HEK293 (cell line): Measurements from ENCODE around the gene SUGP1.

Experiments used
- CTCF ChIA-PET: fragments of 350-600 bp; formaldehyde crosslinking; extraction: SDS; loops from one replicate; lab custom pipeline; 2021; ENCODE audit warnings: antibody characterized with exemption; lab: Yijun Ruan, JAX
- POLR2A ChIA-PET: fragments of 300-600 bp; formaldehyde crosslinking; extraction: SDS; loops from one replicate; lab custom pipeline; 2020; ENCODE audit warnings: antibody characterized with exemption, inconsistent platforms; lab: Yijun Ruan, JAX
- H3K27ac ChIP-seq: fragments of 200-500 bp; sonication (Bioruptor generic); 2 replicates; pipeline ENCODE4 v1.5.1; 2014; ENCODE audit warnings: low read depth, low read length, control low read depth, inconsistent platforms; ENCODE audit errors: extremely low read depth
- H3K36me3 ChIP-seq, 2 experiments: fragments of 200-500 bp in 1 of 2; sonication (Bioruptor generic) in 1 of 2; 1 replicate in 1 of 2; 2 replicates in 1 of 2; pipeline ENCODE4 v1.5.1; 2014 to 2017; ENCODE audit warnings: inconsistent platforms in 2 of 2, low read length in 2 of 2; ENCODE audit not compliant: control insufficient read depth in 2 of 2, insufficient read depth in 1 of 2
- H3K4me1 ChIP-seq: fragments of 200-500 bp; sonication (Bioruptor generic); 2 replicates; pipeline ENCODE4 v1.5.1; 2014; ENCODE audit warnings: mild to moderate bottlenecking, low read length, inconsistent platforms; ENCODE audit not compliant: control insufficient read depth, insufficient read depth
- H3K4me3 ChIP-seq: 2 replicates; pipeline ENCODE4 v1.5.1; 2011; ENCODE audit warnings: low read depth, mild to moderate bottlenecking, control low read depth, low read length, moderate library complexity
- H3K9me3 ChIP-seq: fragments of 200-500 bp; sonication (Bioruptor generic); 2 replicates; pipeline ENCODE4 v1.5.1; 2014; ENCODE audit warnings: low read depth, low read length, inconsistent platforms; ENCODE audit not compliant: control insufficient read depth, insufficient read depth
- GFI1B ChIP-seq: fragments of 450-650 bp; formaldehyde crosslinking; IDR thresholded peaks from 2 replicates; pipeline ENCODE4 v1.5.1; 2016; ENCODE audit warnings: missing biosample characterization, missing genetic modification characterization
- GLI4 ChIP-seq: fragments of 450-650 bp; formaldehyde crosslinking; IDR thresholded peaks from 2 replicates; pipeline ENCODE4 v1.5.1; 2016; ENCODE audit warnings: missing biosample characterization, missing genetic modification characterization
- GLIS2 ChIP-seq: fragments of 450-650 bp; formaldehyde crosslinking; IDR thresholded peaks from 2 replicates; pipeline ENCODE4 v1.5.1; 2016; ENCODE audit warnings: missing biosample characterization, missing genetic modification characterization
- KLF1 ChIP-seq: fragments of 450-650 bp; formaldehyde crosslinking; IDR thresholded peaks from 2 replicates; pipeline ENCODE4 v1.5.1; 2016; ENCODE audit warnings: missing biosample characterization, missing genetic modification characterization
- MYNN ChIP-seq: fragments of 450-650 bp; formaldehyde crosslinking; IDR thresholded peaks from 2 replicates; pipeline ENCODE4 v1.5.1; 2016; ENCODE audit warnings: missing biosample characterization, missing genetic modification characterization, borderline replicate concordance
- ZBTB48 ChIP-seq: fragments of 450-650 bp; formaldehyde crosslinking; IDR thresholded peaks from 2 replicates; pipeline ENCODE4 v1.5.1; 2016; ENCODE audit warnings: missing biosample characterization, missing genetic modification characterization
- ZFP69B ChIP-seq: fragments of 450-650 bp; formaldehyde crosslinking; IDR thresholded peaks from 2 replicates; pipeline ENCODE4 v1.5.1; 2016; ENCODE audit warnings: missing biosample characterization, missing genetic modification characterization
- ZNF10 ChIP-seq: fragments of 450-650 bp; formaldehyde crosslinking; IDR thresholded peaks from 2 replicates; pipeline ENCODE4 v1.5.1; 2017; ENCODE audit warnings: missing biosample characterization, missing genetic modification characterization
- ZNF175 ChIP-seq: fragments of 450-650 bp; formaldehyde crosslinking; IDR thresholded peaks from 2 replicates; pipeline ENCODE4 v1.5.1; 2016; ENCODE audit warnings: missing biosample characterization, missing genetic modification characterization
- ZNF248 ChIP-seq: fragments of 450-650 bp; formaldehyde crosslinking; IDR thresholded peaks from 2 replicates; pipeline ENCODE4 v1.5.1; 2017; ENCODE audit warnings: missing biosample characterization, missing genetic modification characterization
- ZNF274 ChIP-seq, 2 experiments: fragments of 200-500 bp in 1 of 2; fragments of 450-650 bp in 1 of 2; sonication (Bioruptor generic) in 1 of 2; formaldehyde crosslinking in 1 of 2; IDR thresholded peaks; 2 replicates each; pipeline versions ENCODE4 v1.5.1 to v1.6.1; 2014 to 2016; ENCODE audit warnings: borderline replicate concordance in 1 of 2, inconsistent platforms in 1 of 2, low read length in 1 of 2, missing biosample characterization in 1 of 2, missing genetic modification characterization in 1 of 2
- ZNF366 ChIP-seq: fragments of 450-650 bp; formaldehyde crosslinking; conservative IDR thresholded peaks from 2 replicates; pipeline ENCODE4 v1.5.1; 2016; ENCODE audit warnings: missing biosample characterization, missing genetic modification characterization
- ZNF394 ChIP-seq: fragments of 450-650 bp; formaldehyde crosslinking; IDR thresholded peaks from 2 replicates; pipeline ENCODE4 v1.5.1; 2016; ENCODE audit warnings: missing biosample characterization, missing genetic modification characterization, mild to moderate bottlenecking, moderate library complexity, borderline replicate concordance
- ZNF510 ChIP-seq: fragments of 450-650 bp; formaldehyde crosslinking; IDR thresholded peaks from 2 replicates; pipeline ENCODE4 v1.5.1; 2018; ENCODE audit warnings: mild to moderate bottlenecking, missing genetic modification characterization, missing biosample characterization; ENCODE audit not compliant: insufficient replicate concordance
- ZNF529 ChIP-seq: fragments of 450-650 bp; formaldehyde crosslinking; IDR thresholded peaks from 2 replicates; pipeline ENCODE4 v1.5.1; 2017; ENCODE audit warnings: missing genetic modification characterization, missing biosample characterization; ENCODE audit not compliant: insufficient replicate concordance
- ZNF558 ChIP-seq: fragments of 450-650 bp; formaldehyde crosslinking; IDR thresholded peaks from 2 replicates; pipeline ENCODE4 v1.5.1; 2016; ENCODE audit warnings: missing biosample characterization, missing genetic modification characterization
- ZNF561 ChIP-seq: fragments of 450-650 bp; IDR thresholded peaks from 2 replicates; pipeline ENCODE4 v1.5.1; 2018; ENCODE audit warnings: missing biosample characterization, missing genetic modification characterization, borderline replicate concordance
- ZNF624 ChIP-seq: fragments of 450-650 bp; formaldehyde crosslinking; IDR thresholded peaks from 2 replicates; pipeline ENCODE4 v1.5.1; 2017; ENCODE audit warnings: missing biosample characterization, missing genetic modification characterization
- ZNF654 ChIP-seq: fragments of 450-650 bp; formaldehyde crosslinking; IDR thresholded peaks from 2 replicates; pipeline ENCODE4 v1.5.1; 2016; ENCODE audit warnings: low read depth, missing biosample characterization, missing genetic modification characterization
- ZNF658 ChIP-seq: fragments of 450-650 bp; formaldehyde crosslinking; IDR thresholded peaks from 2 replicates; pipeline ENCODE4; 2016; ENCODE audit warnings: missing biosample characterization, missing genetic modification characterization
- ZNF76 ChIP-seq: fragments of 450-650 bp; formaldehyde crosslinking; IDR thresholded peaks from 2 replicates; pipeline ENCODE4; 2016; ENCODE audit warnings: low read depth, missing biosample characterization, missing genetic modification characterization, borderline replicate concordance
- ZSCAN16 ChIP-seq: fragments of 450-650 bp; formaldehyde crosslinking; IDR thresholded peaks from 2 replicates; pipeline ENCODE4 v1.5.1; 2016; ENCODE audit warnings: missing biosample characterization, missing genetic modification characterization
- TF ChIP-seq, protein P1 (sequence below): fragments of 450-650 bp; formaldehyde crosslinking; optimal IDR thresholded peaks from 2 replicates; pipeline ENCODE3; 2016; ENCODE audit warnings: missing biosample characterization, mild to moderate bottlenecking, missing genetic modification characterization
- TF ChIP-seq, protein P2 (sequence below): fragments of 450-650 bp; formaldehyde crosslinking; IDR thresholded peaks from 2 replicates; pipeline ENCODE4 v1.5.1; 2016; ENCODE audit warnings: missing biosample characterization, missing genetic modification characterization
- TF ChIP-seq, protein P3 (sequence below): fragments of 450-650 bp; formaldehyde crosslinking; IDR thresholded peaks from 2 replicates; pipeline ENCODE4 v1.5.1; 2016; ENCODE audit warnings: missing biosample characterization, missing genetic modification characterization
- TF ChIP-seq, protein P4 (sequence below): fragments of 450-650 bp; formaldehyde crosslinking; IDR thresholded peaks from 2 replicates; pipeline ENCODE4 v1.5.1; 2016; ENCODE audit warnings: missing biosample characterization, missing genetic modification characterization, low read depth

SUGP1 gene

DNA sequence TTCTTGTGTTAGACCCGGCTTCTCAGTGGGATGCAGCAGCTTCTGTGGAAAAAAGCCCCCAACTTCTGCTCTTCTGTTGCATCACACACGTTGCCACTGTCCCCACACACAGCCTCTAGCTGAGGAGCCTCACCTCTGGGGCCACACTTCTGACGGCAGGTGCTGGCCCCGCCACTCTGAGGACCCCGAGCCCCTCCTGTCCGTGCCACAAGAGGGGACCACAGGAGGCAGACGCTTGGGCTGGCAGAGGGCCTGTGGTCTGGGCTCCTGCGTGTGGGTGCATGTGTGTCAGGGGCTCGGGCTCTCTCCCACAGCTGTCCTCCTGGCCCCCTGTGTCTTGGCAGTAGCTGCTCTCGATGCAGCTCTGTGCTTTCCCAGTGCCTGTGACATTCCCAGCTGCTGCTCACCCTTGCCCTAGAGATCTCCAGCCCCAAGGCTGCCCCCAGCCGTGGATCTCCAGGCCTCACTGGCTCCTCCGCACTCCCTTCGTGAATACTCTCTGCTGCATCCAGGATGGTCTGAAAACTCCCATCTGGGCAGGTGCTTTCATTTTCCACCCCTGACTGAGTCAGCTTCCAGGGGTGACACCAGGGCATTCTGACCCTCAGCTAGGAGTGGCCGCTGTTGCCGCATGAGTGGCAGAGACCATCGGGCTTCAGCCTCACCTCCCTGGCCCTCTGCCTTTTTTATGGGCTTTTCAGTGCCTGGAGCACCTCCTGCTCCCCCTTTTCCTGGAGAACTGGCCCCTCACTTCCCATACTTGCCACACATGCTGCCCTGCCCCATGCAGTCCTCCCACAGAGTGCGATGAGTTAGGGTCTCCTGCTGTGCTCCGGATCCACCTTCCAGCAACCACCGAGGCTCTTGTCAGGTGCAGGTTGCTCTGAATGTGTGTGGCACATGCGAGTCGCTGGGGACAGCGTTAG lies 14.0 kb upstream of the SUGP1 start:
- H3K27ac ChIP-seq = no peak overlapping the region
- no peak for TF ChIP-seq ZNF76 (tag by site-specific recombination)
- no peak for TF ChIP-seq ZNF366 (tag by site-specific recombination)
- no peak for TF ChIP-seq MYNN (tag by site-specific recombination)
- TF ChIP-seq, protein P1, sequence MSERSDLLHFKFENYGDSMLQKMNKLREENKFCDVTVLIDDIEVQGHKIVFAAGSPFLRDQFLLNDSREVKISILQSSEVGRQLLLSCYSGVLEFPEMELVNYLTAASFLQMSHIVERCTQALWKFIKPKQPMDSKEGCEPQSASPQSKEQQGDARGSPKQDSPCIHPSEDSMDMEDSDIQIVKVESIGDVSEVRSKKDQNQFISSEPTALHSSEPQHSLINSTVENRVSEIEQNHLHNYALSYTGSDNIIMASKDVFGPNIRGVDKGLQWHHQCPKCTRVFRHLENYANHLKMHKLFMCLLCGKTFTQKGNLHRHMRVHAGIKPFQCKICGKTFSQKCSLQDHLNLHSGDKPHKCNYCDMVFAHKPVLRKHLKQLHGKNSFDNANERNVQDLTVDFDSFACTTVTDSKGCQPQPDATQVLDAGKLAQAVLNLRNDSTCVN = no peak
- TF ChIP-seq ZNF624 (tag by site-specific recombination) = no peak
- TF ChIP-seq ZSCAN16 (tag by site-specific recombination) = no peak
- no peak for TF ChIP-seq GLI4 (tag by site-specific recombination)
- TF ChIP-seq ZNF558 = no peak
- TF ChIP-seq ZNF654 (tag by site-specific recombination) = no peak
- TF ChIP-seq GFI1B (tag by site-specific recombination) = no peak
- TF ChIP-seq ZNF175 (tag by site-specific recombination) = no peak
- no peak for TF ChIP-seq ZNF274 (IDR thresholded peaks at IDR 0.05; ENCODE audit: low read length)
- TF ChIP-seq ZNF274 (tag by site-specific recombination; IDR thresholded peaks at IDR 0.05; ENCODE audit: borderline replicate concordance) = no peak
- TF ChIP-seq ZNF561 (tag by site-specific recombination) = no peak
- TF ChIP-seq KLF1 (tag by site-specific recombination) = no peak
- TF ChIP-seq ZNF529 (tag by site-specific recombination) = no peak
- no peak for TF ChIP-seq ZNF510 (tag by site-specific recombination)
- TF ChIP-seq, protein P2, sequence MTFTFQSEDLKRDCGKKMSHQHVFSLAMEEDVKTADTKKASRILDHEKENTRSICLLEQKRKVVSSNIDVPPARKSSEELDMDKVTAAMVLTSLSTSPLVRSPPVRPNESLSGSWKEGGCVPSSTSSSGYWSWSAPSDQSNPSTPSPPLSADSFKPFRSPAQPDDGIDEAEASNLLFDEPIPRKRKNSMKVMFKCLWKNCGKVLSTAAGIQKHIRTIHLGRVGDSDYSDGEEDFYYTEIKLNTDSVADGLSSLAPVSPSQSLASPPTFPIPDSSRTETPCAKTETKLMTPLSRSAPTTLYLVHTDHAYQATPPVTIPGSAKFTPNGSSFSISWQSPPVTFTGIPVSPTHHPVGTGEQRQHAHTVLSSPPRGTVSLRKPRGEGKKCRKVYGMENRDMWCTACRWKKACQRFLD (tag by site-specific recombination) = no peak
- TF ChIP-seq ZNF248 = no peak
- TF ChIP-seq GLIS2 = no peak
- ChIA-PET CTCF (interaction anchor here (0.6 to 2.4 kb wide), 4 partner anchors 8 to 72 kb away, joined by 3 to 17 read pairs (median 4); no protein-coding TSS in a partner anchor), POLR2A (interaction anchor here (0.6 kb wide), 1 partner anchor 23 kb away, joined by 13 read pairs; no protein-coding TSS in a partner anchor)
- no peak overlapping the region for H3K4me3 ChIP-seq
- peaks cover 17 to 83% of the 10 kb centered on the region in 2 experiments for H3K36me3 ChIP-seq
- no peaks in the 10 kb centered on the region for H3K4me1 ChIP-seq
- H3K9me3 ChIP-seq = no peaks in the 10 kb centered on the region

DNA sequence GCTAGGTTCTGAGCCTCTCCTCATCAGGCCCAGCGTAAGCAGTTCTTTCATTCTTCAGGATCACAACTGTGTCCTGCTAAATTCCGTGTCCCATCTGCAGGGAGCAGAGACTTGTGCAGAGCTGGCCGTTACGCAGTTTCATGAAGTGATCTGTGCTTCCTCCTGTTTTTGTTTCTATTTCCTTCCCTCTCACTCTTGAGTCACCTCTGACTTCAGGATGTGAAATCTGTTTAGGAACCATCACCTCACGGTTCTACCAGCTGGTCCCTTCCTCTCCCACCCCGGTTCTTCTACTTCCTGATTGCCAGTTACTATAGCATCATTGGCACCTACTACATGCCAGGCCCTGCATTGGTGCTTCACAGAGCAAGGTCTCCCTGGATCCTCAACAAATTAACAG lies 8.8 kb upstream of the SUGP1 start:
- Histone ChIP-seq H3K4me3 (no peak overlapping the region), H3K36me3 (peaks cover 30 to 65% of the 10 kb centered on the region in 2 experiments), H3K9me3 (no peaks in the 10 kb centered on the region), H3K4me1 (no peaks in the 10 kb centered on the region), H3K27ac (no peak overlapping the region)
- ChIA-PET POLR2A (interaction anchor here (0.6 kb wide), 1 partner anchor 297 kb away, joined by 3 read pairs; no protein-coding TSS in a partner anchor), CTCF (no interaction called here)
- TF ChIP-seq ZNF658 (no peak), ZFP69B (tag by site-specific recombination) (no peak), ZBTB48 (tag by site-specific recombination) (no peak), ZNF10 (tag by site-specific recombination) (no peak), ZNF394 (tag by site-specific recombination) (no peak)
- TF ChIP-seq, protein P3, sequence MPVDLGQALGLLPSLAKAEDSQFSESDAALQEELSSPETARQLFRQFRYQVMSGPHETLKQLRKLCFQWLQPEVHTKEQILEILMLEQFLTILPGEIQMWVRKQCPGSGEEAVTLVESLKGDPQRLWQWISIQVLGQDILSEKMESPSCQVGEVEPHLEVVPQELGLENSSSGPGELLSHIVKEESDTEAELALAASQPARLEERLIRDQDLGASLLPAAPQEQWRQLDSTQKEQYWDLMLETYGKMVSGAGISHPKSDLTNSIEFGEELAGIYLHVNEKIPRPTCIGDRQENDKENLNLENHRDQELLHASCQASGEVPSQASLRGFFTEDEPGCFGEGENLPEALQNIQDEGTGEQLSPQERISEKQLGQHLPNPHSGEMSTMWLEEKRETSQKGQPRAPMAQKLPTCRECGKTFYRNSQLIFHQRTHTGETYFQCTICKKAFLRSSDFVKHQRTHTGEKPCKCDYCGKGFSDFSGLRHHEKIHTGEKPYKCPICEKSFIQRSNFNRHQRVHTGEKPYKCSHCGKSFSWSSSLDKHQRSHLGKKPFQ (tag by site-specific recombination) = no peak
- TF ChIP-seq, protein P4, sequence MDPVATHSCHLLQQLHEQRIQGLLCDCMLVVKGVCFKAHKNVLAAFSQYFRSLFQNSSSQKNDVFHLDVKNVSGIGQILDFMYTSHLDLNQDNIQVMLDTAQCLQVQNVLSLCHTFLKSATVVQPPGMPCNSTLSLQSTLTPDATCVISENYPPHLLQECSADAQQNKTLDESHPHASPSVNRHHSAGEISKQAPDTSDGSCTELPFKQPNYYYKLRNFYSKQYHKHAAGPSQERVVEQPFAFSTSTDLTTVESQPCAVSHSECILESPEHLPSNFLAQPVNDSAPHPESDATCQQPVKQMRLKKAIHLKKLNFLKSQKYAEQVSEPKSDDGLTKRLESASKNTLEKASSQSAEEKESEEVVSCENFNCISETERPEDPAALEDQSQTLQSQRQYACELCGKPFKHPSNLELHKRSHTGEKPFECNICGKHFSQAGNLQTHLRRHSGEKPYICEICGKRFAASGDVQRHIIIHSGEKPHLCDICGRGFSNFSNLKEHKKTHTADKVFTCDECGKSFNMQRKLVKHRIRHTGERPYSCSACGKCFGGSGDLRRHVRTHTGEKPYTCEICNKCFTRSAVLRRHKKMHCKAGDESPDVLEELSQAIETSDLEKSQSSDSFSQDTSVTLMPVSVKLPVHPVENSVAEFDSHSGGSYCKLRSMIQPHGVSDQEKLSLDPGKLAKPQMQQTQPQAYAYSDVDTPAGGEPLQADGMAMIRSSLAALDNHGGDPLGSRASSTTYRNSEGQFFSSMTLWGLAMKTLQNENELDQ = no peak
